Activated naive CD8-positive, alpha-beta T cell treated with anti-CD3 and anti-CD28 coated beads, Interleukin-2, amount 50 U/mL, for 24 hours (primary cell): Measurements from ENCODE around the gene CPA5.

Experiments used
- ATAC-seq: fragments of 150-1000 bp; cut with Tn5 transposase; one replicate; pipeline ENCODE4 v1.10.0; 2021
- DNase-seq: peaks from one replicate; pipeline ENCODE4 v3.0.0; 2021
- H3K27ac Mint-ChIP-seq: one replicate; pipeline ENCODE4 v1.8.0; 2021; ENCODE audit warnings: mild to moderate bottlenecking, mixed read lengths
- H3K27me3 Mint-ChIP-seq: one replicate; pipeline ENCODE4 v1.8.0; 2021; ENCODE audit warnings: mixed read lengths
- H3K36me3 Mint-ChIP-seq: one replicate; pipeline ENCODE4 v1.8.0; 2021; ENCODE audit warnings: low read depth, mixed read lengths
- H3K4me1 Mint-ChIP-seq: one replicate; pipeline ENCODE4 v1.8.0; 2021; ENCODE audit warnings: mixed read lengths
- H3K4me3 Mint-ChIP-seq: one replicate; pipeline ENCODE4 v1.8.0; 2021; ENCODE audit warnings: mild to moderate bottlenecking, moderate library complexity, mixed read lengths
- H3K9me3 Mint-ChIP-seq: one replicate; pipeline ENCODE4 v1.8.0; 2021; ENCODE audit warnings: mixed read lengths

CPA5 gene

GRCh38 chr7:130361681-130362080, 17.1 kb downstream of the CPA5 start:
- Mint-ChIP-seq H3K9me3 (peaks cover 19% of the 10 kb centered on the region), H3K4me3 (no peak overlapping the region), H3K4me1 (peaks cover 5% of the 10 kb centered on the region), H3K27me3 (no peaks in the 10 kb centered on the region), H3K36me3 (no peaks in the 10 kb centered on the region), H3K27ac (no peak overlapping the region)
- ATAC-seq (no peak), DNase-seq (no peak)

- H3K4me3 Mint-ChIP-seq: no peak overlapping the region
- no peak for ATAC-seq
- H3K4me1 Mint-ChIP-seq: peaks cover 10% of the 10 kb centered on the region
- H3K27me3 Mint-ChIP-seq: no peaks in the 10 kb centered on the region
- no peak overlapping the region for H3K27ac Mint-ChIP-seq
- no peak for DNase-seq
- H3K9me3 Mint-ChIP-seq: peaks cover 19% of the 10 kb centered on the region
- H3K36me3 Mint-ChIP-seq: no peaks in the 10 kb centered on the region
These were observed 17.7 kb downstream of the CPA5 start for GRCh38 chr7:130362251-130362816.

GRCh38 chr7:130363026-130363847, 18.6 kb downstream of the CPA5 start:
- ATAC-seq (peak; percentile 97), DNase-seq (peak; percentile 39)
- H3K4me3 Mint-ChIP-seq: no peak overlapping the region
- H3K36me3 Mint-ChIP-seq: no peaks in the 10 kb centered on the region
- H3K27me3 Mint-ChIP-seq: no peaks in the 10 kb centered on the region
- H3K4me1 Mint-ChIP-seq: peaks cover 10% of the 10 kb centered on the region
- peaks cover 19% of the 10 kb centered on the region for H3K9me3 Mint-ChIP-seq
- no peak overlapping the region for H3K27ac Mint-ChIP-seq

- no peak for DNase-seq
- Mint-ChIP-seq H3K4me1 (peaks cover 17% of the 10 kb centered on the region), H3K27ac (no peak overlapping the region), H3K27me3 (no peaks in the 10 kb centered on the region), H3K9me3 (peaks cover 10% of the 10 kb centered on the region), H3K36me3 (no peaks in the 10 kb centered on the region), H3K4me3 (no peak overlapping the region)
- ATAC-seq: no peak
These were observed 19.8 kb downstream of the CPA5 start for GRCh38 chr7:130364451-130364850.

- no peaks in the 10 kb centered on the region for H3K36me3 Mint-ChIP-seq
- H3K9me3 Mint-ChIP-seq: peaks cover 7% of the 10 kb centered on the region
- H3K27me3 Mint-ChIP-seq: no peaks in the 10 kb centered on the region
- no peak for DNase-seq
- peaks cover 21% of the 10 kb centered on the region for H3K4me1 Mint-ChIP-seq
- H3K4me3 Mint-ChIP-seq: no peak overlapping the region
- no peak overlapping the region for H3K27ac Mint-ChIP-seq
- ATAC-seq: no peak
These were observed 20.5 kb downstream of the CPA5 start for GRCh38 chr7:130365088-130365487.

- no peak overlapping the region for H3K4me3 Mint-ChIP-seq
- DNase-seq (no peak), ATAC-seq (no peak)
- no peak overlapping the region for H3K27ac Mint-ChIP-seq
- peaks cover 22% of the 10 kb centered on the region for H3K4me1 Mint-ChIP-seq
- no peaks in the 10 kb centered on the region for H3K27me3 Mint-ChIP-seq
- H3K9me3 Mint-ChIP-seq: no peaks in the 10 kb centered on the region
- H3K36me3 Mint-ChIP-seq: no peaks in the 10 kb centered on the region
These were observed 21.2 kb downstream of the CPA5 start for GRCh38 chr7:130365511-130366441.

- Mint-ChIP-seq H3K36me3 (no peaks in the 10 kb centered on the region), H3K27ac (no peak overlapping the region), H3K4me1 (peaks cover 22% of the 10 kb centered on the region), H3K27me3 (no peaks in the 10 kb centered on the region), H3K4me3 (no peak overlapping the region), H3K9me3 (no peaks in the 10 kb centered on the region)
- DNase-seq (no peak), ATAC-seq (no peak)
These were observed 21.9 kb downstream of the CPA5 start for GRCh38 chr7:130366564-130366963.

- Mint-ChIP-seq H3K27ac (peak overlapping the region; percentile 23), H3K4me3 (no peak overlapping the region), H3K27me3 (no peaks in the 10 kb centered on the region), H3K4me1 (peaks cover 22% of the 10 kb centered on the region), H3K36me3 (no peaks in the 10 kb centered on the region), H3K9me3 (no peaks in the 10 kb centered on the region)
- DNase-seq (no peak), ATAC-seq (no peak)
These were observed 22.6 kb downstream of the CPA5 start for GRCh38 chr7:130367088-130367755.

GRCh38 chr7:130367836-130368746, 23.5 kb downstream of the CPA5 start:
- Mint-ChIP-seq H3K27me3 (no peaks in the 10 kb centered on the region), H3K27ac (no peak overlapping the region), H3K9me3 (no peaks in the 10 kb centered on the region), H3K36me3 (no peaks in the 10 kb centered on the region), H3K4me1 (peaks cover 22% of the 10 kb centered on the region), H3K4me3 (no peak overlapping the region)
- DNase-seq (no peak), ATAC-seq (no peak)

GRCh38 chr7:130369110-130369711, 24.6 kb downstream of the CPA5 start:
- ATAC-seq: no peak
- Mint-ChIP-seq H3K4me1 (peaks cover 17% of the 10 kb centered on the region), H3K9me3 (no peaks in the 10 kb centered on the region)

GRCh38 chr7:130369831-130370550, 25.4 kb downstream of the CPA5 start:
- DNase-seq (no peak), ATAC-seq (no peak)
- Mint-ChIP-seq H3K4me1 (peaks cover 17% of the 10 kb centered on the region), H3K4me3 (no peak overlapping the region), H3K27me3 (no peaks in the 10 kb centered on the region), H3K36me3 (no peaks in the 10 kb centered on the region), H3K27ac (no peak overlapping the region), H3K9me3 (no peaks in the 10 kb centered on the region)

More at GRCh38 chr7:130369110-130369711, 24.6 kb downstream of the CPA5 start:
- H3K4me3 Mint-ChIP-seq: no peak overlapping the region
- H3K27me3 Mint-ChIP-seq: no peaks in the 10 kb centered on the region
- no peaks in the 10 kb centered on the region for H3K36me3 Mint-ChIP-seq
- no peak for DNase-seq
- peak overlapping the region; percentile 14 for H3K27ac Mint-ChIP-seq

GRCh38 chr7:130371046-130371445, 26.4 kb downstream of the CPA5 start:
- Mint-ChIP-seq H3K4me3 (no peak overlapping the region), H3K27ac (no peak overlapping the region), H3K9me3 (peaks cover 5% of the 10 kb centered on the region), H3K27me3 (no peaks in the 10 kb centered on the region), H3K36me3 (no peaks in the 10 kb centered on the region), H3K4me1 (peaks cover 17% of the 10 kb centered on the region)
- DNase-seq (no peak), ATAC-seq (no peak)
